Panc1 (cell line): ENCODE data around the gene CNTRL. TPM values are rescaled to one million over a fixed set of nuclear protein-coding genes. Genes with fewer than 3 reads are reported as not detected.

Source experiments
- ATAC-seq: fragments of 200-7000 bp; cut with Tn5 transposase; 2 replicates; pipeline ENCODE4 v1.9.1; 2020; ENCODE audit warnings: mild to moderate bottlenecking, moderate library complexity
- BruUV-seq: library from RNA; stranded (reverse); fragments of 400-500 nt; replicated peaks from 2 replicates; lab custom pipeline; 2021; lab: Mats Ljungman, UMichigan
- CTCF ChIA-PET: fragments of 300-600 bp; sonication (Branson Sonifier 250); formaldehyde crosslinking; loops from one replicate; lab custom pipeline; 2022; ENCODE audit warnings: antibody characterized with exemption; lab: Charles Lee
- POLR2A ChIA-PET: fragments of 300-600 bp; sonication (Branson Sonifier 250); formaldehyde crosslinking; loops from one replicate; lab custom pipeline; 2022; ENCODE audit warnings: antibody characterized with exemption; lab: Charles Lee
- DNase-seq: peaks from one replicate; pipeline ENCODE4 v3.0.0-alpha.2; 2010; ENCODE audit warnings: low read depth, low spot score
- H3K27ac ChIP-seq: 2 replicates; pipeline ENCODE4 v1.5.1; 2011; ENCODE audit warnings: mild to moderate bottlenecking, low read length, inconsistent platforms
- H3K27me3 ChIP-seq: fragments of 200-500 bp; sonication (Bioruptor generic); 2 replicates; pipeline ENCODE4 v1.6.0; 2014; ENCODE audit warnings: low read length, inconsistent platforms; ENCODE audit not compliant: control insufficient read depth, insufficient read depth
- H3K36me3 ChIP-seq: fragments of 200-500 bp; sonication (Bioruptor generic); 2 replicates; pipeline ENCODE4 v1.5.1; 2014; ENCODE audit warnings: inconsistent platforms, mild to moderate bottlenecking, low read length, moderate library complexity; ENCODE audit not compliant: control insufficient read depth, insufficient read depth
- H3K4me1 ChIP-seq: 2 replicates; pipeline ENCODE4 v1.5.1; 2011; ENCODE audit warnings: inconsistent platforms, mild to moderate bottlenecking, low read length, moderate library complexity; ENCODE audit not compliant: control insufficient read depth, insufficient read depth
- H3K4me3 ChIP-seq, 2 experiments: 2 replicates each; pipeline ENCODE4 v1.5.1; 2011 to 2012; ENCODE audit warnings: low read depth in 2 of 2, low read length in 2 of 2, mild to moderate bottlenecking in 2 of 2, inconsistent platforms in 1 of 2, moderate library complexity in 1 of 2
- H3K9me3 ChIP-seq: fragments of 200-500 bp; sonication (Bioruptor generic); 2 replicates; pipeline ENCODE4 v1.5.1; 2014; ENCODE audit warnings: low read depth, mild to moderate bottlenecking, inconsistent platforms, low read length, moderate library complexity; ENCODE audit not compliant: control insufficient read depth, insufficient read depth
- POLR2AphosphoS5 ChIP-seq: IDR thresholded peaks from 2 replicates; pipeline ENCODE4 v1.6.1; 2012; ENCODE audit warnings: mild to moderate bottlenecking, low read depth, low read length, moderate library complexity
- SIN3A ChIP-seq: IDR thresholded peaks from 2 replicates; pipeline ENCODE4 v1.6.1; 2012; ENCODE audit warnings: low read depth, mild to moderate bottlenecking, low read length, moderate library complexity, borderline replicate concordance; ENCODE audit not compliant: insufficient read depth
- TCF7L2 ChIP-seq: IDR thresholded peaks from 2 replicates; pipeline ENCODE4 v1.6.1; 2011; ENCODE audit warnings: mild to moderate bottlenecking, low read depth, low read length, inconsistent platforms
- in situ Hi-C: cut with HindIII; loops from 2 replicates; pipeline ENCODE4 v1.10.0; 2016; ENCODE audit warnings: low sequenced_read_pairs, low pct_unique_long_range_greater_than_20kb
- intact Hi-C: fragments of 100-400 bp; cut with micrococcal nuclease; formaldehyde crosslinking; loops from one replicate; pipeline ENCODE4 v1.10.0; 2022; ENCODE audit not compliant: unreplicated experiment
- total RNA-seq: library from RNA; stranded (reverse); gene quantifications from one replicate; pipeline ENCODE4 v1.2.1, GENCODE V29; 2021; ENCODE audit not compliant: unreplicated experiment
- TF ChIP-seq, protein P1 (sequence below), 2 experiments: IDR thresholded peaks; 2 replicates each; pipeline ENCODE4 v1.6.1; 2011 to 2012; ENCODE audit warnings: low read depth in 2 of 2, control low read depth in 1 of 2, low read length in 1 of 2, mild to moderate bottlenecking in 1 of 2, moderate library complexity in 1 of 2; ENCODE audit not compliant: insufficient read depth in 1 of 2
- TF ChIP-seq, protein P2 (sequence below): fragments of 450-650 bp; IDR thresholded peaks from 2 replicates; pipeline ENCODE4 v1.5.1; 2017; ENCODE audit warnings: mild to moderate bottlenecking

Gene CNTRL
- total RNA-seq, 1 experiment from 2014 or later, result 11.5 TPM

DNA sequence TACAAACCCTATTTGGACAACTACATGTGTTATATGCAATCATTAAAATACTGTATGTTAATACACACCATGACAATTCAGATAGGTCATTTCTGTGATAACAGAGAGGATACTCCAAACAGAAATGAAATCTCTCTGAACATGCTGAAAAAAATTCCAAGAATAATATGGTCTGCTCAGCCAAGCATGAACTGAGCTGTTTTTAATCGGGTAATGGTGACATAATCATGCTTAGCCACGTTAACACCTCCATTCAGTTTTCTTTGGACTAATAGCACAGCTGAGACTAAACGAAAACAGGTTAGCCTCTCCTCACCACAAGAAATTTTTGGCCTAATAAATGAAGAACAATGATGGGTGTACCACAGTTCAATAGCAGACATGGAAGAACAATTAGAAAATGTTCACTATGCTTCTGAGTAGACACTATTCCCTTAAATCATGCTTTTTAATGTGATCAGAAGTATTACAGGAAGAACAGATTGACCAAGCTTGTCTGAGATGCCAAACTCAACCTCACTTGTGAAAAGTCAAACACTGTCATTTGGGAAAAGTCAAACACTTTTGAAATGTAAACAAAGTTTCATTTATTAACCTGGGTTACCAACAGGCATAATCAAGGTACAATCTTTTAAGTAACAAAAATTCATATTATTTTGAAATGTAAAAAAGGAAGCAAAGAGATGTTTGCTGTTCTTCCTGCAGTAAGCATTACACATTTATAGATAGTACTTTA is 107.5 kb downstream of the CNTRL start:
- intact Hi-C loops (no loop called here), in situ Hi-C loops (no loop called here)
- Histone ChIP-seq H3K27me3 (no peaks in the 10 kb centered on the region), H3K36me3 (peaks cover 8% of the 10 kb centered on the region; the same call in 1 of the 2 replicates), H3K4me1 (peaks cover 17% of the 10 kb centered on the region), H3K4me3 (no peak overlapping the region), H3K9me3 (no peaks in the 10 kb centered on the region), H3K27ac (no peak overlapping the region)
- CTCF ChIA-PET, result no interaction called here
- DNase-seq, result no peak
- POLR2A ChIA-PET, result no interaction called here
- BruUV-seq, result no TSS peak
- no peak for ATAC-seq
- TF ChIP-seq, protein P1, sequence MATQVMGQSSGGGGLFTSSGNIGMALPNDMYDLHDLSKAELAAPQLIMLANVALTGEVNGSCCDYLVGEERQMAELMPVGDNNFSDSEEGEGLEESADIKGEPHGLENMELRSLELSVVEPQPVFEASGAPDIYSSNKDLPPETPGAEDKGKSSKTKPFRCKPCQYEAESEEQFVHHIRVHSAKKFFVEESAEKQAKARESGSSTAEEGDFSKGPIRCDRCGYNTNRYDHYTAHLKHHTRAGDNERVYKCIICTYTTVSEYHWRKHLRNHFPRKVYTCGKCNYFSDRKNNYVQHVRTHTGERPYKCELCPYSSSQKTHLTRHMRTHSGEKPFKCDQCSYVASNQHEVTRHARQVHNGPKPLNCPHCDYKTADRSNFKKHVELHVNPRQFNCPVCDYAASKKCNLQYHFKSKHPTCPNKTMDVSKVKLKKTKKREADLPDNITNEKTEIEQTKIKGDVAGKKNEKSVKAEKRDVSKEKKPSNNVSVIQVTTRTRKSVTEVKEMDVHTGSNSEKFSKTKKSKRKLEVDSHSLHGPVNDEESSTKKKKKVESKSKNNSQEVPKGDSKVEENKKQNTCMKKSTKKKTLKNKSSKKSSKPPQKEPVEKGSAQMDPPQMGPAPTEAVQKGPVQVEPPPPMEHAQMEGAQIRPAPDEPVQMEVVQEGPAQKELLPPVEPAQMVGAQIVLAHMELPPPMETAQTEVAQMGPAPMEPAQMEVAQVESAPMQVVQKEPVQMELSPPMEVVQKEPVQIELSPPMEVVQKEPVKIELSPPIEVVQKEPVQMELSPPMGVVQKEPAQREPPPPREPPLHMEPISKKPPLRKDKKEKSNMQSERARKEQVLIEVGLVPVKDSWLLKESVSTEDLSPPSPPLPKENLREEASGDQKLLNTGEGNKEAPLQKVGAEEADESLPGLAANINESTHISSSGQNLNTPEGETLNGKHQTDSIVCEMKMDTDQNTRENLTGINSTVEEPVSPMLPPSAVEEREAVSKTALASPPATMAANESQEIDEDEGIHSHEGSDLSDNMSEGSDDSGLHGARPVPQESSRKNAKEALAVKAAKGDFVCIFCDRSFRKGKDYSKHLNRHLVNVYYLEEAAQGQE (IDR thresholded peaks at IDR 0.05; ENCODE audit: insufficient read depth in 1 of 2, low read depth in 2 of 2, low read length in 1 of 2), result no peak
- TF ChIP-seq SIN3A (no peak), POLR2AphosphoS5 (no peak), TCF7L2 (no peak)
- TF ChIP-seq, protein P2, sequence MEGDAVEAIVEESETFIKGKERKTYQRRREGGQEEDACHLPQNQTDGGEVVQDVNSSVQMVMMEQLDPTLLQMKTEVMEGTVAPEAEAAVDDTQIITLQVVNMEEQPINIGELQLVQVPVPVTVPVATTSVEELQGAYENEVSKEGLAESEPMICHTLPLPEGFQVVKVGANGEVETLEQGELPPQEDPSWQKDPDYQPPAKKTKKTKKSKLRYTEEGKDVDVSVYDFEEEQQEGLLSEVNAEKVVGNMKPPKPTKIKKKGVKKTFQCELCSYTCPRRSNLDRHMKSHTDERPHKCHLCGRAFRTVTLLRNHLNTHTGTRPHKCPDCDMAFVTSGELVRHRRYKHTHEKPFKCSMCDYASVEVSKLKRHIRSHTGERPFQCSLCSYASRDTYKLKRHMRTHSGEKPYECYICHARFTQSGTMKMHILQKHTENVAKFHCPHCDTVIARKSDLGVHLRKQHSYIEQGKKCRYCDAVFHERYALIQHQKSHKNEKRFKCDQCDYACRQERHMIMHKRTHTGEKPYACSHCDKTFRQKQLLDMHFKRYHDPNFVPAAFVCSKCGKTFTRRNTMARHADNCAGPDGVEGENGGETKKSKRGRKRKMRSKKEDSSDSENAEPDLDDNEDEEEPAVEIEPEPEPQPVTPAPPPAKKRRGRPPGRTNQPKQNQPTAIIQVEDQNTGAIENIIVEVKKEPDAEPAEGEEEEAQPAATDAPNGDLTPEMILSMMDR, result no peak

DNA sequence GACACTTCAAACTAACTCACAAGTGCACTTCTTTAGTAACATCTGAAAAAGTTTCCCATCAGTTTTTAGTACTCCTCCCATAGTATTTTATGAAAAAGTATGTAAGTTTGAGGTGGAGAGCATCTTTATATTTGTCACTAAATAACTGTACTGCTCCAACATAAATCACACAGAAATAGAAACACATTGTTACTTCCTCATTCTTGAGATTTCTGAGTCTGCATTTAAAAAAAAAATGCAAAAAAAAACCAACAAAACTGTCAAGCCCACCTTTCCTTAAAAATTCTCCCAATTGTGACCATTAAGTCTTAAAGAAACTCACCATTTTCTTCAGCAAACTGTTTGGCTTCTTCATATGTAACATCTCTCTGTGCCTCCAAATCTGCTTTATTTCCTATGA is 108.2 kb downstream of the CNTRL start:
- ChIA-PET CTCF (no interaction called here), POLR2A (no interaction called here)
- Histone ChIP-seq H3K27me3 (no peaks in the 10 kb centered on the region), H3K4me3 (no peak overlapping the region), H3K36me3 (peaks cover 10% of the 10 kb centered on the region; the same call in 1 of the 2 replicates), H3K4me1 (peaks cover 17% of the 10 kb centered on the region), H3K27ac (no peak overlapping the region), H3K9me3 (no peaks in the 10 kb centered on the region)
- in situ Hi-C loops, result no loop called here
- no peak for ATAC-seq
- no TSS peak for BruUV-seq
- intact Hi-C loops, result no loop called here
- no peak for DNase-seq
- TF ChIP-seq POLR2AphosphoS5 (no peak), SIN3A (no peak), TCF7L2 (no peak)
- TF ChIP-seq, protein P1 (IDR thresholded peaks at IDR 0.05; ENCODE audit: insufficient read depth in 1 of 2, low read depth in 2 of 2, low read length in 1 of 2), result no peak
- TF ChIP-seq, protein P2, result no peak
